Occipital lobe (tissue), 1 donor: Measurements from ENCODE around the gene GM2A. TPM values are rescaled to one million over a fixed set of nuclear protein-coding genes. Genes with fewer than 3 reads are reported as not detected.

Experiments used
- total RNA-seq: library from RNA; depleted of rRNA; stranded (reverse); fragments of >200 nt; gene quantifications from one replicate; pipeline ENCODE4 v1.2.3, GENCODE V29; 2014

GM2A gene
- total RNA-seq, 1 donor from 2014 or later, result 12.6 TPM

Other genes with a start within 250 kb of the GM2A start
- 12.3 TPM for gene GPX3, start 232.6 kb upstream of the GM2A start, total RNA-seq
- 18.1 TPM for gene TNIP1, start 172.2 kb upstream of the GM2A start, total RNA-seq
- 74.7 TPM for gene ANXA6, start 95.4 kb upstream of the GM2A start, total RNA-seq
- gene CCDC69, start 29.1 kb upstream of the GM2A start, total RNA-seq, result 0.78 TPM
- not detected for gene SLC36A3, start 50.6 kb downstream of the GM2A start, total RNA-seq
- not detected for gene SLC36A2, start 94.4 kb downstream of the GM2A start, total RNA-seq
- gene SLC36A1, start 194.4 kb downstream of the GM2A start, total RNA-seq, result 26.0 TPM